ENCODE data around the gene CFAP119.

GRCh38 chr16:30780549-30780948 is 18.7 kb upstream of the CFAP119 start:
- TF ChIP-seq ARNTL (CRISPR knock-in tag; IDR thresholded peaks at IDR 0.05; ENCODE audit: borderline replicate concordance, low read depth), result no peak
- no peak for TF ChIP-seq RARB (CRISPR knock-in tag; IDR thresholded peaks at IDR 0.05)

Measured in SK-N-SH treated with all-trans-retinoic acid at 6 μM for 48 hours (cell line).